HUES6 (cell line): Measurements from ENCODE around the gene RNF220.

Experiments used
- H3K27ac ChIP-seq: 2 replicates; pipeline ENCODE4 v1.7.0; 2013; ENCODE audit warnings: low read depth, mild to moderate bottlenecking, low read length, inconsistent platforms
- H3K27me3 ChIP-seq: 2 replicates; pipeline ENCODE4 v1.6.1; 2013; ENCODE audit warnings: low read length; ENCODE audit not compliant: control insufficient read depth, insufficient read depth
- H3K36me3 ChIP-seq: 2 replicates; pipeline ENCODE4 v1.6.1; 2013; ENCODE audit warnings: low read length; ENCODE audit not compliant: control insufficient read depth, insufficient read depth
- H3K4me1 ChIP-seq: 2 replicates; pipeline ENCODE4 v1.6.1; 2013; ENCODE audit warnings: low read length; ENCODE audit not compliant: control insufficient read depth, insufficient read depth
- H3K4me3 ChIP-seq: 2 replicates; pipeline ENCODE4 v1.5.1; 2013; ENCODE audit warnings: low read depth, low read length
- H3K9ac ChIP-seq: one replicate; pipeline ENCODE4 v1.6.1; 2013; ENCODE audit warnings: mild to moderate bottlenecking, low read length
- H3K9me3 ChIP-seq: 2 replicates; pipeline ENCODE4 v1.6.1; 2013; ENCODE audit warnings: low read depth, low read length; ENCODE audit not compliant: control insufficient read depth, insufficient read depth

The RNF220 gene

GRCh38 chr1:44596511-44596910 lies 191.5 kb downstream of the RNF220 start:
- Histone ChIP-seq H3K9me3 (no peaks in the 10 kb centered on the region), H3K4me3 (no peak overlapping the region), H3K4me1 (peaks cover 23% of the 10 kb centered on the region), H3K36me3 (no peaks in the 10 kb centered on the region), H3K27me3 (peaks cover 9% of the 10 kb centered on the region), H3K27ac (no peak overlapping the region), H3K9ac (no peak overlapping the region)

- no peak overlapping the region for H3K4me3 ChIP-seq
Measured at GRCh38 chr1:44598167-44598566, 193.1 kb downstream of the RNF220 start.

GRCh38 chr1:44602634-44603628 lies 197.9 kb downstream of the RNF220 start:
- no peak overlapping the region for H3K27ac ChIP-seq
- H3K9me3 ChIP-seq: no peaks in the 10 kb centered on the region
- no peaks in the 10 kb centered on the region for H3K36me3 ChIP-seq
- no peak overlapping the region for H3K4me3 ChIP-seq
- H3K4me1 ChIP-seq: peaks cover 6% of the 10 kb centered on the region; the same call in 1 of the 2 replicates
- no peak overlapping the region for H3K9ac ChIP-seq
- H3K27me3 ChIP-seq: peaks cover 18% of the 10 kb centered on the region

More at GRCh38 chr1:44598167-44598566, 193.1 kb downstream of the RNF220 start:
- no peak overlapping the region for H3K27ac ChIP-seq
- no peaks in the 10 kb centered on the region for H3K36me3 ChIP-seq
- H3K9ac ChIP-seq: no peak overlapping the region
- peaks cover 9% of the 10 kb centered on the region for H3K4me1 ChIP-seq
- no peaks in the 10 kb centered on the region for H3K9me3 ChIP-seq
- peaks cover 18% of the 10 kb centered on the region for H3K27me3 ChIP-seq

GRCh38 chr1:44603718-44604117 lies 198.7 kb downstream of the RNF220 start:
- H3K9me3 ChIP-seq: no peaks in the 10 kb centered on the region
- H3K9ac ChIP-seq: no peak overlapping the region
- H3K4me1 ChIP-seq: peaks cover 6% of the 10 kb centered on the region; the same call in 1 of the 2 replicates
- peaks cover 18% of the 10 kb centered on the region for H3K27me3 ChIP-seq
- H3K36me3 ChIP-seq: no peaks in the 10 kb centered on the region
- H3K27ac ChIP-seq: no peak overlapping the region
- no peak overlapping the region for H3K4me3 ChIP-seq

GRCh38 chr1:44604157-44604955 lies 199.3 kb downstream of the RNF220 start:
- H3K27me3 ChIP-seq: peaks cover 18% of the 10 kb centered on the region

GRCh38 chr1:44605914-44606615 lies 201.0 kb downstream of the RNF220 start:
- H3K27ac ChIP-seq: no peak overlapping the region
- no peaks in the 10 kb centered on the region for H3K36me3 ChIP-seq
- no peak overlapping the region for H3K9ac ChIP-seq
- peaks cover 13% of the 10 kb centered on the region for H3K27me3 ChIP-seq
- peaks cover 21% of the 10 kb centered on the region for H3K4me1 ChIP-seq
- H3K9me3 ChIP-seq: no peaks in the 10 kb centered on the region
- no peak overlapping the region for H3K4me3 ChIP-seq

More at GRCh38 chr1:44604157-44604955, 199.3 kb downstream of the RNF220 start:
- H3K9ac ChIP-seq: no peak overlapping the region
- no peaks in the 10 kb centered on the region for H3K9me3 ChIP-seq
- no peak overlapping the region for H3K4me3 ChIP-seq
- no peaks in the 10 kb centered on the region for H3K36me3 ChIP-seq
- H3K27ac ChIP-seq: no peak overlapping the region
- peaks cover 6% of the 10 kb centered on the region; the same call in 1 of the 2 replicates for H3K4me1 ChIP-seq

- H3K4me3 ChIP-seq: no peak overlapping the region
- no peaks in the 10 kb centered on the region for H3K36me3 ChIP-seq
- H3K27ac ChIP-seq: no peak overlapping the region
- no peaks in the 10 kb centered on the region for H3K9me3 ChIP-seq
- H3K9ac ChIP-seq: no peak overlapping the region
- H3K4me1 ChIP-seq: peaks cover 25% of the 10 kb centered on the region
- peaks cover 8% of the 10 kb centered on the region for H3K27me3 ChIP-seq
Measured at GRCh38 chr1:44606701-44607281, 201.7 kb downstream of the RNF220 start.

- no peak overlapping the region for H3K4me3 ChIP-seq
- H3K27me3 ChIP-seq: no peaks in the 10 kb centered on the region
- no peak overlapping the region for H3K9ac ChIP-seq
- no peaks in the 10 kb centered on the region for H3K36me3 ChIP-seq
- no peaks in the 10 kb centered on the region for H3K9me3 ChIP-seq
- H3K4me1 ChIP-seq: peaks cover 25% of the 10 kb centered on the region
- H3K27ac ChIP-seq: no peak overlapping the region
Measured at GRCh38 chr1:44608141-44608540, 203.1 kb downstream of the RNF220 start.

GRCh38 chr1:44609412-44609767 lies 204.3 kb downstream of the RNF220 start:
- no peaks in the 10 kb centered on the region for H3K36me3 ChIP-seq
- H3K4me3 ChIP-seq: no peak overlapping the region
- H3K9me3 ChIP-seq: no peaks in the 10 kb centered on the region
- H3K27ac ChIP-seq: no peak overlapping the region
- no peaks in the 10 kb centered on the region for H3K27me3 ChIP-seq
- H3K9ac ChIP-seq: no peak overlapping the region
- peaks cover 19% of the 10 kb centered on the region for H3K4me1 ChIP-seq

GRCh38 chr1:44609768-44610526 lies 204.9 kb downstream of the RNF220 start:
- Histone ChIP-seq H3K9ac (no peak overlapping the region), H3K4me1 (peaks cover 19% of the 10 kb centered on the region), H3K27ac (no peak overlapping the region), H3K4me3 (no peak overlapping the region; the same call in 1 of the 2 replicates), H3K36me3 (no peaks in the 10 kb centered on the region), H3K9me3 (no peaks in the 10 kb centered on the region), H3K27me3 (peaks cover 1% of the 10 kb centered on the region; the same call in 1 of the 2 replicates)
